Endodermal cell (in vitro differentiated cells): ENCODE data around the gene HPS3. TPM values are rescaled to one million over a fixed set of nuclear protein-coding genes. Genes with fewer than 3 reads are reported as not detected.

Experiments
- DNase-seq: peaks from one replicate; pipeline ENCODE4 v3.0.0-alpha.2; 2017
- H3K27ac ChIP-seq: 2 replicates; pipeline ENCODE4 v1.5.1; 2013; ENCODE audit warnings: mild to moderate bottlenecking, low read depth, low read length, moderate library complexity
- H3K27me3 ChIP-seq: 2 replicates; pipeline ENCODE4 v1.6.1; 2013; ENCODE audit warnings: mild to moderate bottlenecking, low read length, moderate library complexity; ENCODE audit not compliant: insufficient read depth, control insufficient read depth, poor library complexity, severe bottlenecking
- H3K36me3 ChIP-seq: 2 replicates; pipeline ENCODE4 v1.7.0; 2013; ENCODE audit warnings: mild to moderate bottlenecking, low read length, moderate library complexity; ENCODE audit not compliant: control insufficient read depth, insufficient read depth
- H3K4me1 ChIP-seq: one replicate; pipeline ENCODE4 v1.7.0; 2013; ENCODE audit warnings: low read length; ENCODE audit not compliant: control insufficient read depth, insufficient read depth
- H3K4me3 ChIP-seq: 2 replicates; pipeline ENCODE4 v1.5.1; 2013; ENCODE audit warnings: mild to moderate bottlenecking, low read length, moderate library complexity
- H3K9ac ChIP-seq: 2 replicates; pipeline ENCODE4 v1.6.1; 2013; ENCODE audit warnings: mild to moderate bottlenecking, low read length, moderate library complexity; ENCODE audit not compliant: poor library complexity, severe bottlenecking; ENCODE audit errors: extremely low read depth
- H3K9me3 ChIP-seq: 2 replicates; pipeline ENCODE4 v1.6.1; 2013; ENCODE audit warnings: mild to moderate bottlenecking, low read length, moderate library complexity; ENCODE audit not compliant: control insufficient read depth
- H3K27ac Mint-ChIP-seq: 2 replicates; pipeline ENCODE4 v1.8.0; 2020; ENCODE audit warnings: mixed read lengths
- H3K27me3 Mint-ChIP-seq: 2 replicates; pipeline ENCODE4 v1.8.0; 2021; ENCODE audit warnings: mild to moderate bottlenecking, mixed read lengths; ENCODE audit not compliant: insufficient read depth
- H3K36me3 Mint-ChIP-seq: 2 replicates; pipeline ENCODE4 v1.8.0; 2020; ENCODE audit warnings: low read depth, mixed read lengths
- H3K4me1 Mint-ChIP-seq: 2 replicates; pipeline ENCODE4 v1.8.0; 2020; ENCODE audit warnings: mixed read lengths
- H3K4me3 Mint-ChIP-seq: 2 replicates; pipeline ENCODE4 v1.8.0; 2020; ENCODE audit warnings: mild to moderate bottlenecking, moderate library complexity, mixed read lengths
- H3K9me3 Mint-ChIP-seq: 2 replicates; pipeline ENCODE4 v1.8.0; 2020; ENCODE audit warnings: mild to moderate bottlenecking, mixed read lengths
- CTCF ChIP-seq: fragments of 200-600 bp; sonication (generic); conservative IDR thresholded peaks from 2 replicates; pipeline ENCODE4 v1.5.0; 2021; ENCODE audit warnings: antibody characterized with exemption, mild to moderate bottlenecking
- WGBS, 2 experiments: methylation state at CpG; one replicate each; pipeline versions ENCODE4 v1.1.5 to v1.1.7; 2013; ENCODE audit warnings: missing lambda C conversion rate in 2 of 2, mixed read lengths in 1 of 2; ENCODE audit not compliant: insufficient coverage in 1 of 2, insufficient read length in 1 of 2; 5-methylcytosine and 5-hydroxymethylcytosine counted together
- total RNA-seq, 2 donors: library from RNA; stranded (reverse); fragmentation: NEBNext Ultra II Directional in 1 of 2; extraction: Animal tissue kit (Norgen Biotek cat#: 25700) in 1 of 2; gene quantifications; 2 replicates in 1 of 2; 3 replicates in 1 of 2; pipeline ENCODE4 v1.2.1, GENCODE V29; 2021

HPS3 gene
- total RNA-seq, 2 donors from 2014 or later = 26.0 to 28.7 TPM

DNA sequence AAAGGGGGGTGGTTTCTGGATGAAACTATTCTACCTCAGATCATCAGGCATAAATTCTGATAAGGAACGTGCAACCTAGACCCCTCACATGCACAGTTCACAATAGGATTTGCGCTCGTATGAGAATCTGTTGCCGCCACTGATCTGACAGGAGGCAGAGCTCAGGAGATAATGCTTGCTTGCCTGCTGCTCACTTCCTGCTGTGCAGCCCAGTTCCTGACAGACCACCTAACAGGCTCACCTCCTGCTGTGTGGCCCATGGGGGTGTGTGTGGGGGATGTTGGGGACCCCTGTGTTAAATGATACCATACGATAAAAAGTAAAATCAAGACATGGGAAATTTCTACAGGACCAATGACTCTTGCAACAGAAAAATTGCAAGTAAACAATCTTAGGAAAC lies 68.2 kb downstream of the HPS3 start:
- no peaks in the 10 kb centered on the region for H3K36me3 Mint-ChIP-seq
- H3K27ac ChIP-seq = no peak overlapping the region

GRCh38 chr3:149198611-149199010 lies 69.2 kb downstream of the HPS3 start:
- Mint-ChIP-seq H3K27ac (peak overlapping the region; percentile 87), H3K4me1 (peaks cover 34% of the 10 kb centered on the region), H3K9me3 (no peaks in the 10 kb centered on the region), H3K36me3 (no peaks in the 10 kb centered on the region), H3K27me3 (no peaks in the 10 kb centered on the region), H3K4me3 (peak overlapping the region; percentile 43)
- TF ChIP-seq CTCF = no peak
- H3K4me1 ChIP-seq = peaks cover 9% of the 10 kb centered on the region
- no peak overlapping the region for H3K9ac ChIP-seq
- H3K9me3 ChIP-seq = no peaks in the 10 kb centered on the region
- H3K36me3 ChIP-seq = no peaks in the 10 kb centered on the region
- peak overlapping the region; percentile 73 for H3K4me3 ChIP-seq
- WGBS, 2 experiments = 5 to 12% methylated on average over 2 to 7 of the region's 7 CpGs
- peak overlapping the region; percentile 12 for H3K27ac ChIP-seq
- no peaks in the 10 kb centered on the region for H3K27me3 ChIP-seq
- DNase-seq = peak; percentile 73

More for the DNA sequence above, 68.2 kb downstream of the HPS3 start:
- 4 to 6% methylated on average over 2 to 5 of the region's 5 CpGs for WGBS, 2 experiments
- TF ChIP-seq CTCF = no peak
- Histone ChIP-seq H3K27me3 (no peaks in the 10 kb centered on the region), H3K9me3 (no peaks in the 10 kb centered on the region), H3K9ac (peak overlapping the region; percentile 3), H3K36me3 (no peaks in the 10 kb centered on the region), H3K4me1 (peaks cover 9% of the 10 kb centered on the region), H3K4me3 (peak overlapping the region; percentile 73)
- Mint-ChIP-seq H3K4me3 (peak overlapping the region; percentile 43), H3K27me3 (no peaks in the 10 kb centered on the region), H3K4me1 (peaks cover 34% of the 10 kb centered on the region), H3K9me3 (no peaks in the 10 kb centered on the region), H3K27ac (peak overlapping the region; percentile 87)
- DNase-seq = peak; percentile 80

- Mint-ChIP-seq H3K4me1 (peaks cover 40% of the 10 kb centered on the region), H3K36me3 (no peaks in the 10 kb centered on the region), H3K27me3 (no peaks in the 10 kb centered on the region), H3K4me3 (no peak overlapping the region), H3K27ac (peak overlapping the region; percentile 29), H3K9me3 (no peaks in the 10 kb centered on the region)
- Histone ChIP-seq H3K9ac (no peak overlapping the region), H3K27ac (no peak overlapping the region), H3K4me3 (no peak overlapping the region), H3K4me1 (peaks cover 9% of the 10 kb centered on the region), H3K36me3 (no peaks in the 10 kb centered on the region), H3K9me3 (no peaks in the 10 kb centered on the region), H3K27me3 (no peaks in the 10 kb centered on the region)
- no peak for TF ChIP-seq CTCF
- no peak for DNase-seq
- WGBS, 2 experiments = 74 to 100% methylated on average over 1 to 4 of the region's 4 CpGs
Observed at GRCh38 chr3:149199474-149199873, 70.0 kb downstream of the HPS3 start.
